HCT116 (cell line): ENCODE results near the gene LMOD3. TPM values are rescaled to one million over a fixed set of nuclear protein-coding genes. Genes with fewer than 3 reads are reported as not detected.

Experiments
- ATAC-seq: fragments of 200-7000 bp; cut with Tn5 transposase; 2 replicates; pipeline ENCODE4 v1.9.1; 2020; ENCODE audit warnings: mild to moderate bottlenecking, moderate library complexity
- BruUV-seq: library from RNA; stranded (reverse); fragments of 400-500 nt; replicated peaks from 2 replicates; lab custom pipeline; 2021; lab: Mats Ljungman, UMichigan
- CTCF ChIA-PET: fragments of 300-600 bp; sonication (Branson Sonifier 250); formaldehyde crosslinking; loops from one replicate; lab custom pipeline; 2021; ENCODE audit warnings: antibody characterized with exemption; lab: Charles Lee
- POLR2A ChIA-PET: fragments of 300-600, 350-600 bp; sonication (Branson Sonifier 250); formaldehyde crosslinking; loops from one replicate; lab custom pipeline; 2021; ENCODE audit warnings: antibody characterized with exemption; lab: Charles Lee
- RAD21 ChIA-PET, 2 experiments: fragments of 300-600 bp; sonication (Branson Sonifier 250); formaldehyde crosslinking; loops; one replicate each; lab custom pipeline; 2023; ENCODE audit warnings: low total read pairs in 2 of 2; ENCODE audit not compliant: uncharacterized antibody in 2 of 2, unreplicated experiment in 2 of 2, low non-redundant PET in 1 of 2; lab: Charles Lee
- DNase-seq: peaks from one replicate; pipeline ENCODE4 v3.0.0-alpha.2; 2010; ENCODE audit warnings: low read depth, low spot score
- H2AFZ ChIP-seq: fragments of 200-600 bp; shearing (Covaris generic), sonication (generic); 2 replicates; pipeline ENCODE4 v1.6.1; 2017; ENCODE audit warnings: low read depth, mixed run types, mixed read lengths, antibody characterized with exemption, low read length; ENCODE audit not compliant: poor library complexity, severe bottlenecking
- H3K27ac ChIP-seq: 2 replicates; pipeline ENCODE4 v1.5.1; 2012; ENCODE audit warnings: low read depth, low read length
- H3K27me3 ChIP-seq: fragments of 200-600 bp; sonication (generic); 2 replicates; pipeline ENCODE4 v1.6.1; 2016; ENCODE audit warnings: mixed run types, low read length, mixed read lengths; ENCODE audit not compliant: insufficient read depth
- H3K36me3 ChIP-seq, 2 experiments: fragments of 200-500 bp in 1 of 2; fragments of 200-600 bp in 1 of 2; sonication (Bioruptor generic) in 1 of 2; sonication (generic) in 1 of 2; 2 replicates each; pipeline versions ENCODE4 v1.5.1 to v1.6.1; 2014 to 2016; ENCODE audit warnings: low read length in 2 of 2, inconsistent platforms in 1 of 2, mixed read lengths in 1 of 2, mixed run types in 1 of 2; ENCODE audit not compliant: insufficient read depth in 2 of 2, control insufficient read depth in 1 of 2
- H3K4me1 ChIP-seq, 2 experiments: fragments of 200-600 bp in 1 of 2; sonication (generic) in 1 of 2; 2 replicates each; pipeline versions ENCODE4 v1.5.1 to v1.6.1; 2012 to 2017; ENCODE audit warnings: low read length in 2 of 2, inconsistent platforms in 1 of 2, mild to moderate bottlenecking in 1 of 2, mixed read lengths in 1 of 2, mixed run types in 1 of 2, moderate library complexity in 1 of 2; ENCODE audit not compliant: insufficient read depth in 2 of 2, control insufficient read depth in 1 of 2
- H3K4me2 ChIP-seq: fragments of 200-600 bp; sonication (generic); 2 replicates; pipeline ENCODE4 v1.6.1; 2017; ENCODE audit warnings: mixed run types, low read length, mixed read lengths
- H3K4me3 ChIP-seq, 2 experiments: fragments of 200-600 bp in 1 of 2; sonication (generic) in 1 of 2; replicated peaks in 1 of 2; 2 replicates each; pipeline ENCODE4 v1.5.1; 2011 to 2016; ENCODE audit warnings: low read length in 2 of 2, control low read depth in 1 of 2, low read depth in 1 of 2, mild to moderate bottlenecking in 1 of 2, mixed read lengths in 1 of 2, mixed run types in 1 of 2
- H3K79me2 ChIP-seq: fragments of 200-600 bp; sonication (generic); 2 replicates; pipeline ENCODE4 v1.6.1; 2017; ENCODE audit warnings: mild to moderate bottlenecking, mixed run types, low read length, moderate library complexity, mixed read lengths; ENCODE audit not compliant: insufficient read depth
- H3K9ac ChIP-seq: fragments of 200-600 bp; sonication (generic); 2 replicates; pipeline ENCODE4 v1.6.1; 2016; ENCODE audit warnings: low read length, mixed read lengths
- H3K9me2 ChIP-seq: fragments of 200-600 bp; sonication (generic), shearing (Covaris generic); 2 replicates; pipeline ENCODE4 v1.6.1; 2017; ENCODE audit warnings: mixed run types, mild to moderate bottlenecking, moderate library complexity; ENCODE audit not compliant: insufficient read depth
- H3K9me3 ChIP-seq, 2 experiments: fragments of 200-500 bp in 1 of 2; fragments of 200-600 bp in 1 of 2; sonication (Bioruptor generic) in 1 of 2; sonication (generic) in 1 of 2; 2 replicates each; pipeline ENCODE4 v1.6.1; 2014 to 2017; ENCODE audit warnings: low read length in 2 of 2, mixed read lengths in 2 of 2, inconsistent platforms in 1 of 2, low read depth in 1 of 2, mild to moderate bottlenecking in 1 of 2, mixed run types in 1 of 2, moderate library complexity in 1 of 2; ENCODE audit not compliant: control insufficient read depth in 1 of 2, insufficient read depth in 1 of 2
- H4K20me1 ChIP-seq: fragments of 200-600 bp; sonication (generic), shearing (Covaris generic); 2 replicates; pipeline ENCODE4 v1.6.1; 2017; ENCODE audit warnings: mixed run types, mild to moderate bottlenecking, moderate library complexity; ENCODE audit not compliant: insufficient read depth
- ATF3 ChIP-seq: IDR thresholded peaks from 2 replicates; pipeline ENCODE4 v1.6.1; 2012
- CBX3 ChIP-seq: IDR thresholded peaks from 2 replicates; pipeline ENCODE4 v1.6.1; 2012; ENCODE audit warnings: low read depth
- CEBPB ChIP-seq: IDR thresholded peaks from 2 replicates; pipeline ENCODE4 v1.6.1; 2012; ENCODE audit warnings: low read depth
- CTCF ChIP-seq, 3 experiments: fragments of 200-600 bp in 1 of 3; sonication (generic) in 1 of 3; IDR thresholded peaks in 2 of 3; conservative IDR thresholded peaks in 1 of 3; 2 replicates each; pipeline ENCODE4 v1.5.1; 2012 to 2017; ENCODE audit warnings: low read depth in 2 of 3, low read length in 2 of 3, antibody characterized with exemption in 1 of 3, borderline replicate concordance in 1 of 3, control low read depth in 1 of 3, mild to moderate bottlenecking in 1 of 3, mixed read lengths in 1 of 3, mixed run types in 1 of 3, moderate library complexity in 1 of 3; ENCODE audit not compliant: insufficient read depth in 1 of 3
- EGR1 ChIP-seq: IDR thresholded peaks from 2 replicates; pipeline ENCODE4 v1.6.1; 2012; ENCODE audit warnings: low read depth
- ELF1 ChIP-seq: IDR thresholded peaks from 2 replicates; pipeline ENCODE4 v1.6.1; 2012; ENCODE audit warnings: low read depth, borderline replicate concordance
- EZH2phosphoT487 ChIP-seq: fragments of 200-600 bp; IDR thresholded peaks from 2 replicates; pipeline ENCODE4 v1.6.1; 2018; ENCODE audit warnings: antibody characterized with exemption, borderline replicate concordance
- POLR2A ChIP-seq: IDR thresholded peaks from 2 replicates; pipeline ENCODE4 v1.7.0; 2011; ENCODE audit warnings: borderline replicate concordance; ENCODE audit not compliant: insufficient read depth, insufficient read length; ENCODE audit errors: extremely low read depth
- POLR2AphosphoS5 ChIP-seq: IDR thresholded peaks from 2 replicates; pipeline ENCODE4 v1.6.1; 2011; ENCODE audit warnings: mild to moderate bottlenecking, low read depth, low read length, moderate library complexity
- REST ChIP-seq: IDR thresholded peaks from 2 replicates; pipeline ENCODE4 v1.6.1; 2012; ENCODE audit warnings: low read depth
- SIN3A ChIP-seq: IDR thresholded peaks from 2 replicates; pipeline ENCODE4 v1.6.1; 2012; ENCODE audit warnings: low read depth
- SP1 ChIP-seq: IDR thresholded peaks from 2 replicates; pipeline ENCODE4 v1.6.1; 2012; ENCODE audit warnings: low read depth
- SRF ChIP-seq: IDR thresholded peaks from 2 replicates; pipeline ENCODE4 v1.6.1; 2012; ENCODE audit warnings: low read depth
- TCF7L2 ChIP-seq: IDR thresholded peaks from 2 replicates; pipeline ENCODE4 v1.7.0; 2011; ENCODE audit warnings: borderline replicate concordance, inconsistent platforms; ENCODE audit not compliant: insufficient read depth, insufficient read length; ENCODE audit errors: extremely low read depth
- YY1 ChIP-seq: IDR thresholded peaks from 2 replicates; pipeline ENCODE4 v1.6.1; 2011; ENCODE audit warnings: low read length, low read depth, moderate library complexity, mild to moderate bottlenecking; ENCODE audit not compliant: insufficient replicate concordance; ENCODE audit errors: extremely low read depth
- ZBTB33 ChIP-seq: IDR thresholded peaks from 2 replicates; pipeline ENCODE4 v1.6.1; 2011; ENCODE audit warnings: mild to moderate bottlenecking, low read length, moderate library complexity; ENCODE audit not compliant: insufficient replicate concordance; ENCODE audit errors: extremely low read depth
- intact Hi-C: fragments of 100-400 bp; cut with micrococcal nuclease; formaldehyde crosslinking; loops from 2 replicates; pipeline ENCODE4 v1.10.0; 2022
- total RNA-seq: library from RNA; stranded (reverse); gene quantifications from one replicate; pipeline ENCODE4 v1.2.1, GENCODE V29; 2021; ENCODE audit not compliant: unreplicated experiment

The LMOD3 gene
- total RNA-seq, 1 experiment from 2014 or later, result not detected

- H2AFZ ChIP-seq, result no peak overlapping the region
- no peaks in the 10 kb centered on the region for H3K36me3 ChIP-seq
- BruUV-seq, result no TSS peak
- CTCF ChIA-PET, result no interaction called here
- H3K4me3 ChIP-seq, result no peak overlapping the region
- H3K9me3 ChIP-seq, result no peaks in the 10 kb centered on the region
- H3K9ac ChIP-seq, result no peak overlapping the region
- no peak for TF ChIP-seq EZH2phosphoT487
- no peak for TF ChIP-seq POLR2AphosphoS5
- no peak for TF ChIP-seq SIN3A
- no peak for TF ChIP-seq TCF7L2
- TF ChIP-seq POLR2A, result no peak
- TF ChIP-seq SRF, result no peak
- TF ChIP-seq CBX3, result no peak
- no peak for TF ChIP-seq CTCF (IDR thresholded peaks at IDR 0.05 in 2 of 3, conservative IDR thresholded peaks at IDR 0.05 in 1 of 3; ENCODE audit: borderline replicate concordance in 1 of 3, insufficient read depth in 1 of 3, low read depth in 2 of 3, low read length in 2 of 3)
- no peak for TF ChIP-seq ATF3
- no peak for TF ChIP-seq EGR1
- no peak for TF ChIP-seq ZBTB33
- TF ChIP-seq CEBPB, result no peak
- no peak for TF ChIP-seq ELF1
- no peak for TF ChIP-seq REST
- TF ChIP-seq YY1, result no peak
- TF ChIP-seq SP1, result no peak
- ATAC-seq (no peak), DNase-seq (no peak)
- H3K27ac ChIP-seq, result no peak overlapping the region
- H3K79me2 ChIP-seq, result no peaks in the 10 kb centered on the region
- intact Hi-C loops, result no loop called here
- RAD21 ChIA-PET, result no interaction called here
- no peaks in the 10 kb centered on the region for H3K9me2 ChIP-seq
- no peak overlapping the region for H3K4me2 ChIP-seq
- POLR2A ChIA-PET, result no interaction called here
- peaks cover 3 to 8% of the 10 kb centered on the region in 2 experiments; a peak in 2 of 4 replicates for H3K4me1 ChIP-seq
- H4K20me1 ChIP-seq, result no peaks in the 10 kb centered on the region
- no peaks in the 10 kb centered on the region for H3K27me3 ChIP-seq
These were observed 19.7 kb upstream of the LMOD3 start for GRCh38 chr3:69142090-69142489.
